Ovary (tissue), 9 donors: ENCODE results near the gene NIM1K. TPM values are rescaled to one million over a fixed set of nuclear protein-coding genes. Genes with fewer than 3 reads are reported as not detected.

Experiments
- DNase-seq, 5 donors: peaks; one replicate each; pipeline ENCODE4 v3.0.0-alpha.2; 2019 to 2020
- H3K27ac ChIP-seq, 2 donors: fragments of 200-600 bp; one replicate each; pipeline versions ENCODE4 v1.5.1 to v1.8.0; 2019 to 2022
- H3K27me3 ChIP-seq: fragments of 200-600 bp; one replicate; pipeline ENCODE4 v1.8.0; 2022
- H3K36me3 ChIP-seq: fragments of 200-600 bp; sonication (generic); one replicate; pipeline ENCODE4 v1.5.1; 2019
- H3K4me1 ChIP-seq: one replicate; pipeline ENCODE4 v1.8.1; 2013; ENCODE audit warnings: mild to moderate bottlenecking, moderate library complexity; ENCODE audit not compliant: insufficient read depth
- H3K4me3 ChIP-seq: fragments of 200-600 bp; sonication (generic); one replicate; pipeline ENCODE4 v1.5.1; 2017
- H3K9me3 ChIP-seq, 2 donors: fragments of 200-600 bp in 1 of 2; sonication (generic) in 1 of 2; one replicate each; pipeline versions ENCODE4 v1.5.1 to v1.8.1; 2013 to 2019; ENCODE audit warnings: mild to moderate bottlenecking in 1 of 2, moderate library complexity in 1 of 2
- EP300 ChIP-seq: sonication (generic); formaldehyde crosslinking; IDR thresholded peaks from one replicate; pipeline ENCODE4 v1.6.1; 2017; ENCODE audit warnings: antibody characterized with exemption
- POLR2A ChIP-seq: fragments of 450-650 bp; IDR thresholded peaks from one replicate; pipeline ENCODE4 v1.6.1; 2017; ENCODE audit warnings: antibody characterized with exemption, mild to moderate bottlenecking, moderate library complexity
- WGBS, 3 donors: extraction: QIAGEN DNeasy Blood & Tissue Kit in 1 of 3; methylation state at CpG; one replicate each; pipeline versions ENCODE4 v1.1.5 to v1.1.7; 2013 to 2017; 5-methylcytosine and 5-hydroxymethylcytosine counted together
- intact Hi-C, 4 donors: fragments of 100-400 bp; cut with DNase I; formaldehyde crosslinking; loops; one replicate each; pipeline versions ENCODE4 v1.11.0 to v1.15.1; 2022 to 2023
- polyA plus RNA-seq, 2 donors: library from polyadenylated mRNA; stranded (reverse); fragments of 200-250 nt in 1 of 2; fragments of 350-450 nt in 1 of 2; fragmentation: Illumina TruSeq in 1 of 2; extraction: RNeasy Lipid Tissue Mini Kit (QIAGEN cat#74804) in 1 of 2; gene quantifications; one replicate each; pipeline ENCODE4 v1.2.3, GENCODE V29; 2013 to 2014
- total RNA-seq, 7 donors: library from RNA; depleted of rRNA in 2 of 7; stranded (reverse); fragments of >200 nt in 2 of 7; fragmentation: NEBNext Ultra II Directional in 3 of 7; extraction: Animal tissue kit (Norgen Biotek cat#: 25700) in 3 of 7; gene quantifications; one replicate each; pipeline versions ENCODE4 v1.1.0 to v1.2.4, GENCODE V29; 2016 to 2023
- TF ChIP-seq, protein P1 (sequence below), 3 donors: fragments of 450-650 bp in 2 of 3; fragments of 200-600 bp in 1 of 3; IDR thresholded peaks; one replicate each; pipeline versions ENCODE4 v1.5.1 to v1.8.0; 2016 to 2022; ENCODE audit warnings: antibody characterized with exemption in 3 of 3, mild to moderate bottlenecking in 1 of 3
- donor health status: DM: no; HTN: no; CAD: no; lungs with moderate emphysema.
- donor health status: DM: no; HTN: no; CAD: no.
- donor health status: Bipolar disorder and iron deficiency.
- donor health status: DM: yes; HTN: yes; CAD: no.
- donor health status: DM: no; HTN: no; CAD: no.
- donor health status: DM: yes; HTN: yes; CAD: no.

The NIM1K gene
- total and polyA plus RNA-seq, 9 donors, result 0.12 to 0.78 (median 0.35) TPM; not detected in 1

DNA sequence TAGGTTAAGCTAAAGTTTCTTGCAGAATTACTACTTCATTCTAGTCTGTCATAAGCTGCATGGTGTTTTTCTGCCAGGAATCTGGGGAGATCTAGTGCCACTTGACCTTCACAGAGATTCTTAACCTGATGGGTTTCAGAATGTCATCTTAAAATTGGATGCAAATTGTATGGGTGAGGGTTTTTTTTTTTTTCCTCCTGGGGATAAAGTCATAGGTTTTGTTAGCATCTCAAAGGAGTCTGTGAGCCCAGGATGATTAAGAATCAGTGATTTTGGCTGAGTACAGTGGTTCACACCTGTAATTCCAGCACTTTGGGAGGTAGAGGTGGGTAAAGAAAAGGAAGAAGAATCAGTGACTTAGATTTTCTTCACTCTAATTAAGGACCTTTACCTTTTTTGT lies 51.2 kb downstream of the NIM1K start:
- intact Hi-C loops, result no loop called here
- no peak for DNase-seq
- H3K4me3 ChIP-seq, result no peak overlapping the region
- H3K27me3 ChIP-seq, result no peaks in the 10 kb centered on the region
- no peaks in the 10 kb centered on the region for H3K9me3 ChIP-seq
- no peaks in the 10 kb centered on the region for H3K36me3 ChIP-seq
- TF ChIP-seq, protein P1, sequence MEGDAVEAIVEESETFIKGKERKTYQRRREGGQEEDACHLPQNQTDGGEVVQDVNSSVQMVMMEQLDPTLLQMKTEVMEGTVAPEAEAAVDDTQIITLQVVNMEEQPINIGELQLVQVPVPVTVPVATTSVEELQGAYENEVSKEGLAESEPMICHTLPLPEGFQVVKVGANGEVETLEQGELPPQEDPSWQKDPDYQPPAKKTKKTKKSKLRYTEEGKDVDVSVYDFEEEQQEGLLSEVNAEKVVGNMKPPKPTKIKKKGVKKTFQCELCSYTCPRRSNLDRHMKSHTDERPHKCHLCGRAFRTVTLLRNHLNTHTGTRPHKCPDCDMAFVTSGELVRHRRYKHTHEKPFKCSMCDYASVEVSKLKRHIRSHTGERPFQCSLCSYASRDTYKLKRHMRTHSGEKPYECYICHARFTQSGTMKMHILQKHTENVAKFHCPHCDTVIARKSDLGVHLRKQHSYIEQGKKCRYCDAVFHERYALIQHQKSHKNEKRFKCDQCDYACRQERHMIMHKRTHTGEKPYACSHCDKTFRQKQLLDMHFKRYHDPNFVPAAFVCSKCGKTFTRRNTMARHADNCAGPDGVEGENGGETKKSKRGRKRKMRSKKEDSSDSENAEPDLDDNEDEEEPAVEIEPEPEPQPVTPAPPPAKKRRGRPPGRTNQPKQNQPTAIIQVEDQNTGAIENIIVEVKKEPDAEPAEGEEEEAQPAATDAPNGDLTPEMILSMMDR (IDR thresholded peaks at IDR 0.05), result no peak
- TF ChIP-seq EP300, result no peak
- TF ChIP-seq POLR2A, result no peak
- H3K4me1 ChIP-seq, result no peaks in the 10 kb centered on the region
- no peak overlapping the region for H3K27ac ChIP-seq

GRCh38 chr5:43244823-43245565 lies 53.0 kb downstream of the NIM1K start:
- no peaks in the 10 kb centered on the region for H3K36me3 ChIP-seq
- no peaks in the 10 kb centered on the region for H3K9me3 ChIP-seq
- H3K4me3 ChIP-seq, result no peak overlapping the region
- 56 to 66% (median 60%) methylated on average over 11 of the region's 11 CpGs for whole genome bisulfite sequencing, 3 donors
- DNase-seq, result no peak
- no peak overlapping the region for H3K27ac ChIP-seq
- no peaks in the 10 kb centered on the region for H3K4me1 ChIP-seq
- TF ChIP-seq EP300 (no peak), POLR2A (no peak)
- TF ChIP-seq, protein P1 (IDR thresholded peaks at IDR 0.05), result no peak
- H3K27me3 ChIP-seq, result no peaks in the 10 kb centered on the region
- intact Hi-C loops, result no loop called here

DNA sequence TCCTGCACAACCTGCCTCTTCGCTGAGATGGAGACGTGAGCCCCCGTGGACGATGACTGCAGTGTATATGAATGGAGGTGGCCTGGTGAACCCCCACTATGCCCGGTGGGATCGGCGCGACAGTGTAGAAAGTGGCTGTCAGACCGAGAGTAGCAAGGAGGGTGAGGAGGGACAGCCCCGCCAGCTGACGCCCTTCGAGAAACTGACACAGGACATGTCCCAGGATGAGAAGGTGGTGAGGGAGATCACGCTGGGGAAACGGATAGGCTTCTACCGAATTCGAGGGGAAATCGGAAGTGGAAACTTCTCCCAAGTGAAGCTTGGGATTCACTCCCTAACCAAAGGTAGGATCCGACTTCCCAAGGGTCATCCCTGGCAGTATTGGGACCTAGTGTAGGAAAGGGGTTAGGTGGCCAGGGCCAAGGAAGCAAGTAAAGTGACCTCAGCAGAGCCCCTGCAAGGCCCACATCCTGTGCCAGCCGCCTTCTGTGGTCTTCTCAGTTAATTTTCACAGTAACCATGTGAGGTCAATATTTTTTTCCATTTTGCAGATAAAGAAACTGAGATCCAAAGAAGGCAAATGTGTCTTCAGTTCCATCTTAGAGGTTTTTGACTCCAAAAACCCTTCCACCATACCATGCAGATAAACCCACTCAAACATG lies 53.8 kb downstream of the NIM1K start:
- Histone ChIP-seq H3K27me3 (no peaks in the 10 kb centered on the region), H3K4me3 (no peak overlapping the region)

DNA sequence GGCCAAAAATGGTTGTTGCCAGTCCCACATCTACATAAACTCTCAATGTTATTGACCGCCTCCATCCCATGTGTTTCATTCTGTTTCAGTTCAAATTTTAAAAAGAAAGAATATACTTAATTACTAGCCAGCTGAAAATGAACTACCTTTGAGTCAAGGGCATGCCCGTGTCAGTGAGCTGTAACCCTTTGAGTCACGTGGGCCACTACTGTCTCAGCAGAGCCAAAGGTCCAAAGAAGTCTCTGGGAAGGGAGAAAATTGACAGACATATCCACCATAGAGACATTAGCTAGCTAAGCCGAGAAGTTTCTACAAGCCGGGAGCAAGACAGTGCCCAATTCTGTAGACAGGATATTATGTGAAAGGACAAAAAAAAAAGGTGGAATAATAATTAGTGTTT lies 59.7 kb downstream of the NIM1K start:
- H3K36me3 ChIP-seq, result no peaks in the 10 kb centered on the region
- H3K27ac ChIP-seq, result no peak overlapping the region
- H3K9me3 ChIP-seq, result no peaks in the 10 kb centered on the region
- no peaks in the 10 kb centered on the region for H3K27me3 ChIP-seq
- TF ChIP-seq, protein P1 (IDR thresholded peaks at IDR 0.05), result no peak
- TF ChIP-seq POLR2A (no peak), EP300 (no peak)
- H3K4me3 ChIP-seq, result no peak overlapping the region
- intact Hi-C loops, result no loop called here
- no peak for DNase-seq
- WGBS, 3 donors, result 73 to 85% (median 78%) methylated on average over 5 of the region's 5 CpGs
- no peaks in the 10 kb centered on the region for H3K4me1 ChIP-seq

More for the DNA sequence above, 53.8 kb downstream of the NIM1K start:
- DNase-seq, result no peak
- Histone ChIP-seq H3K9me3 (no peaks in the 10 kb centered on the region), H3K36me3 (no peaks in the 10 kb centered on the region), H3K27ac (no peak overlapping the region), H3K4me1 (no peaks in the 10 kb centered on the region)
- no peak for TF ChIP-seq EP300
- TF ChIP-seq POLR2A, result no peak
- TF ChIP-seq, protein P1 (IDR thresholded peaks at IDR 0.05), result no peak
- intact Hi-C loops, result no loop called here
- WGBS, 3 donors, result 92 to 93% (median 92%) methylated on average over 19 of the region's 19 CpGs
